22Rv1 (cell line): Measurements from ENCODE around the gene SRGN.

Experiments used
- CTCF ChIP-seq: fragments of 450-650 bp; IDR thresholded peaks from 2 replicates; pipeline ENCODE4 v1.5.1; 2017; ENCODE audit warnings: mild to moderate bottlenecking
- ZFX ChIP-seq: fragments of 450-650 bp; IDR thresholded peaks from 2 replicates; pipeline ENCODE4 v1.6.1; 2017; ENCODE audit warnings: antibody characterized with exemption, borderline replicate concordance

- TF ChIP-seq CTCF (no peak), ZFX (no peak)
These were observed 517 bp downstream of the SRGN start for GRCh38 chr10:69088471-69088769.
